WERI-Rb-1 (cell line): ENCODE data around the gene SLC7A10.

Experiments
- DNase-seq: peaks from one replicate; pipeline ENCODE4 v3.0.0-alpha.2; 2020
- H3K27ac ChIP-seq: fragments of 250-450 bp; sonication (Bioruptor Pico); 2 replicates; pipeline ENCODE4 v1.5.1; 2020; ENCODE audit warnings: mild to moderate bottlenecking, moderate library complexity
- H3K27me3 ChIP-seq: fragments of 250-450 bp; sonication (Bioruptor Pico); 2 replicates; pipeline ENCODE4 v1.5.1; 2021; ENCODE audit warnings: mild to moderate bottlenecking, low read depth, moderate library complexity; ENCODE audit not compliant: insufficient read depth, severe bottlenecking
- H3K36me3 ChIP-seq: fragments of 250-450 bp; sonication (Bioruptor Pico); 2 replicates; pipeline ENCODE4 v1.5.1; 2020; ENCODE audit warnings: mild to moderate bottlenecking, moderate library complexity
- H3K4me3 ChIP-seq: 2 replicates; pipeline ENCODE4 v1.5.1; 2011; ENCODE audit warnings: low read depth, mild to moderate bottlenecking, control low read depth, low read length
- H3K9me3 ChIP-seq: fragments of 250-450 bp; sonication (Bioruptor Pico); 2 replicates; pipeline ENCODE4 v1.5.1; 2021; ENCODE audit warnings: mild to moderate bottlenecking, moderate library complexity; ENCODE audit not compliant: severe bottlenecking
- CTCF ChIP-seq: IDR thresholded peaks from 2 replicates; pipeline ENCODE4 v1.5.1; 2011; ENCODE audit warnings: low read depth, mild to moderate bottlenecking, control low read depth, inconsistent platforms, low read length

The SLC7A10 gene

GRCh38 chr19:33266974-33267484 lies 41.4 kb upstream of the SLC7A10 start:
- Histone ChIP-seq H3K27me3 (no peaks in the 10 kb centered on the region), H3K9me3 (no peaks in the 10 kb centered on the region), H3K36me3 (no peaks in the 10 kb centered on the region), H3K4me3 (no peak overlapping the region), H3K27ac (no peak overlapping the region)
- DNase-seq = no peak
- no peak for TF ChIP-seq CTCF

- Histone ChIP-seq H3K4me3 (no peak overlapping the region), H3K27ac (no peak overlapping the region), H3K36me3 (no peaks in the 10 kb centered on the region), H3K27me3 (no peaks in the 10 kb centered on the region), H3K9me3 (no peaks in the 10 kb centered on the region)
- TF ChIP-seq CTCF = no peak
- DNase-seq = no peak
These were observed 39.3 kb upstream of the SLC7A10 start for GRCh38 chr19:33264881-33265445.

GRCh38 chr19:33263325-33264023 lies 37.8 kb upstream of the SLC7A10 start:
- no peak overlapping the region for H3K4me3 ChIP-seq
- no peaks in the 10 kb centered on the region for H3K36me3 ChIP-seq
- no peaks in the 10 kb centered on the region for H3K9me3 ChIP-seq
- no peaks in the 10 kb centered on the region for H3K27me3 ChIP-seq
- DNase-seq = no peak
- TF ChIP-seq CTCF = no peak
- H3K27ac ChIP-seq = no peak overlapping the region

- no peak for DNase-seq
- H3K27me3 ChIP-seq = no peaks in the 10 kb centered on the region
- H3K27ac ChIP-seq = no peak overlapping the region
- no peaks in the 10 kb centered on the region for H3K36me3 ChIP-seq
- no peak overlapping the region for H3K4me3 ChIP-seq
- TF ChIP-seq CTCF = no peak
- no peaks in the 10 kb centered on the region for H3K9me3 ChIP-seq
These were observed 36.0 kb upstream of the SLC7A10 start for GRCh38 chr19:33261511-33262189.

GRCh38 chr19:33260628-33261418 lies 35.2 kb upstream of the SLC7A10 start:
- no peak for TF ChIP-seq CTCF
- no peak for DNase-seq

More at GRCh38 chr19:33260628-33261418, 35.2 kb upstream of the SLC7A10 start:
- Histone ChIP-seq H3K27me3 (no peaks in the 10 kb centered on the region), H3K4me3 (no peak overlapping the region), H3K27ac (no peak overlapping the region), H3K9me3 (no peaks in the 10 kb centered on the region), H3K36me3 (no peaks in the 10 kb centered on the region)
